HG02678 (cell line): Measurements from ENCODE around the gene HS6ST3.
"Not testable (repeated sequence)": the region's sequence is repeated elsewhere in the genome, so short reads cannot be mapped to it uniquely, and the experiment has no call there.

ENCODE experiments used
- ATAC-seq: cut with Tn5 transposase; IDR thresholded peaks from one replicate; pipeline ENCODE4 v1.9.1; 2021; ENCODE audit warnings: mild to moderate bottlenecking, moderate library complexity; ENCODE audit not compliant: unreplicated experiment

HS6ST3 gene

GRCh38 chr13:96422002-96422401 is 332.1 kb downstream of the HS6ST3 start:
- ATAC-seq, result no peak

- no peak for ATAC-seq
Observed at GRCh38 chr13:96426167-96426566, 336.3 kb downstream of the HS6ST3 start.

- ATAC-seq, result no peak
Observed at GRCh38 chr13:96428911-96429310, 339.0 kb downstream of the HS6ST3 start.

DNA sequence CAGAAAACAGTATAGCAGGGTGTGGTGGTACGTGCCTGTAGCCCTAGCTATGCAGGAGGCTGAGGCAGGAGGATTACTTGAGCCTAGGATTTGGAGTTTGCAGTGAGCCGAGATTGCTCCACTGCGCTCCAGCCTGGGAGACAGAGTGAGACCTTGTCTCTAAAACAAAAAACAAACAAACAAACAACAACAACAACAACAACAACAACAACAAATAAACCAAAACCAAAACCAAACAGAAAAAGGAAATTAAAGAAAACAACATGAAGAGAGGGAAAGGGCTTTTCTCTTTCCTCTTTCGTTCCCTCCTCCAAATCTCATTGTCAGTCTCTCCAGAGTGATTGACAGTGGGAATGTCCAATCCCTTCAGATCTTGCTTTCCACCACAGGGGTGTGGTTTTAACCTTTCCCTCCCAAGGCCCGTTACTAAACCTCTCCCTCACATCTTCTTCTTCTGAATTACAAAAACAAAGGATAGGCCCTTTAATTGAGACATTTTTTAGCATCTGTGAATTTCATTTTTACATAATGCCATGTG is 341.2 kb downstream of the HS6ST3 start:
- ATAC-seq, result no peak

DNA sequence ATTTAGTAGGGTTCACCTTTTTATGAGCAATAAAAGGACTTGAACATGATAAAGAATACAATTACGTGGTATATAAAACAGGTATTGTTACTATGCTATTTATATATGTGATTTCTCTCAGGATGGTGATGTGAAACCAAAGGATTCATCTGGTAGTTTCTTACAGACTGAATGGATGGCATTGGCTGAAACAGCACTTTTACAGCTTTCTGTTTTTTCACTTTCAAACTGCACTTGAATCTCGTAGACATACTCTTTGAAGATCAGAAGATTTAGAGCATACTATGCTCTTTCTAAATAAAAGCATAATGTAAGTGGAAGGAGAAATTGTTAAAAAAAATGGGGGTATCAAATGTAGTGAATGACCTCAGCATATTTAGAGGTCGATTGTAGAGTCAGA is 354.8 kb downstream of the HS6ST3 start:
- ATAC-seq, result no peak

- ATAC-seq, result no peak
Observed at GRCh38 chr13:96449920-96450319, 360.0 kb downstream of the HS6ST3 start.

- ATAC-seq, result no peak
Observed at GRCh38 chr13:96450326-96451020, 360.6 kb downstream of the HS6ST3 start.

- ATAC-seq, result no peak
Observed at GRCh38 chr13:96454466-96454865, 364.6 kb downstream of the HS6ST3 start.

DNA sequence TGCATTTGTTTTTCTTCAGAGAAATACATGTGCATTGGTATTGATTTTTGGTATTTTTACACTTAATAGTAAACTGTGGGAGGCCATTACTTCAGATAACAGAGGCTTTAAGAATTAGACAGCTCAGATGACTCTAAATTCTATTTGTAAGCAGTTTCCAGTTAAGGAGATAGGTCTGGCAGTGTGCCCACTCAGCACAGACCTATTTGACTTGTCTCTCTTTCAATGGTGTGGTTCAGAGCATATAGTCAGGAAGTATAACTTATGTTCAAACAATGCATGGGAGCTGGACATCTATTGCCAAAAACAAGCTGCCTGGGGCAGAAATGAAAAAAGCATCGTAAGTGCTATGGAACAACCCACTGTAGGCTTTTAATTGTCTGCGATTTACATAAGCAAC is 370.7 kb downstream of the HS6ST3 start:
- no peak for ATAC-seq

GRCh38 chr13:96473526-96474180 is 383.7 kb downstream of the HS6ST3 start:
- ATAC-seq, result no peak

- no peak for ATAC-seq
Observed at GRCh38 chr13:96474181-96474557, 384.3 kb downstream of the HS6ST3 start.

DNA sequence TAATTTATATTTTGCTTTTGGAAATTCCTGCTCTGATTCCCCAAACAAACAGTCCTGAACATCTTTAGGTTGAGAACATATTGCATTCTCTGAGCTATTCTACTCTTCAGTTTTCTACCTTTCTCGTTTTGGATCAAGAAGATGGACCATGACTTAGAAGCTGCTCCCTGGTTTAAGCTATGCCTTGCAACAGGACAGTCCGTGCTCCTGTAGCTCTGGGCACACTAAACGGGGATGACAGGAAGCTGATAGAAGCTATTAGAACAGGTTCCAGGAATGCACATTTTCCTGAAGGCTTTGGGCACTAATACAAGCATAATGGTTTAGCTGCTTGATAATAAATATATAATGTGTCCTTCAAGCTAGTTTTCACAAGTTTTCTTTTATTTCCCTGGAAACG is 385.2 kb downstream of the HS6ST3 start:
- no peak for ATAC-seq

- no peak for ATAC-seq
Observed at GRCh38 chr13:96481482-96481881, 391.6 kb downstream of the HS6ST3 start.

DNA sequence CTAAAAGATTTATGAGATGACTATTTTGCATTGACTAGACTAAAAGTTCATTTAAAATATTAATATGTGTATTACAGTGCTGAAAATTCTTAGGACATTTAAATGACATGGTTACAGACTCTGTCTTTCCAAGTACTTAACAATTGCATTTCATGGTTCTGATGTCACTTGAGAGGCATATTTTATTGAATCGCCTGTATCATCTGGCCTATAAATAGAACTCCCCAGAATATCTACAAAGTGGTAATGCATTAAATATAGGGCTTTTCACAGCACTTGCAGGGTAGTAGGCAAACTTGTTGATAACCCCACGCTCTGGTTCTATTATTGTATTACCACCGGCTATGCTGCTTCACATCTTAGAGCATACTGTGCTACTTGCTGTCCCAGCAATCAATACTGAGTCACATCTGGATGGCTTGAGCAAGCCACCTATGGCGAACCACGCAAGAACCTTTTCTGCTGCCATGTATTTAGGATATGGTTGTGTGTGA is 400.6 kb downstream of the HS6ST3 start:
- no peak for ATAC-seq

- no peak for ATAC-seq
Observed at GRCh38 chr13:96491103-96491502, 401.2 kb downstream of the HS6ST3 start.

GRCh38 chr13:96492766-96493165 is 402.9 kb downstream of the HS6ST3 start:
- no peak for ATAC-seq

GRCh38 chr13:96499656-96500055 is 409.7 kb downstream of the HS6ST3 start:
- ATAC-seq, result no peak

- no peak for ATAC-seq
Observed at GRCh38 chr13:96500953-96501352, 411.0 kb downstream of the HS6ST3 start.

DNA sequence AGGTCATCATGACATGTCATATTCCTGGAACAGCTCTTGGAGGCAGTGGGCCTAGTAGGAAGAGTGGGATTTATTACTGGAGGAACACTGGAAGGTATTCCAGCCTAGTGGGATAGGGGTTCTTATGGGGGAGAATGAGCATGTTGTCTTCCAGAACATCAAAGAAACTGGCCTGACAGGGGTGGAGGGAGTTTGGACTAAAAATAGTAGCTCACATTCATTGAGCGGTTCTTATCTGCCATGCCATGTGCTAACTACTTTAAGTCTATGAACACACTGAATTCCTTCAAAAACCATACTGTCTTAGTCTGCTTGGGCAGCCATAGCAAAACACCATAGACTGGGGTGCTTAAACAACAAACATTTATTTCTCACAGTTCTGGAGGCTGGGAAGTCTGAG is 413.6 kb downstream of the HS6ST3 start:
- ATAC-seq, result no peak

DNA sequence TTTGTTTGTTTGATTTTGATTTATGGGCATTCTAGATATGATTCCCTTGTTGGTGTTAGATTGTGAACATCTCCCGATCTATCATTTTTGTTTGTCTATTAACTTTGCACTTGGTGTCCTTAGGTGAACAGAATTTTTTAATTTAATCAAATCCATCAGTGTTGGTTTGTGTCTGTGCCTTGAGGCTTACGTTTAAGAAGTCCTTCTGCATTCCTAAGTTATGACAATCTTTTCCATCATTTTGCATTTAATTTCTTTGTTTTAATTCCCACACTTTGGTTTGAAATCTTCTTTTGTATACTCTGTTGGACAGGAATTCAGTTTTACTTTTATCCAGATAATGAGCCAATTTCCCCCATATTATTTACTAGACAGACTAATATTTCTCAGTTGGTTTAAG is 421.7 kb downstream of the HS6ST3 start:
- ATAC-seq, result no peak

DNA sequence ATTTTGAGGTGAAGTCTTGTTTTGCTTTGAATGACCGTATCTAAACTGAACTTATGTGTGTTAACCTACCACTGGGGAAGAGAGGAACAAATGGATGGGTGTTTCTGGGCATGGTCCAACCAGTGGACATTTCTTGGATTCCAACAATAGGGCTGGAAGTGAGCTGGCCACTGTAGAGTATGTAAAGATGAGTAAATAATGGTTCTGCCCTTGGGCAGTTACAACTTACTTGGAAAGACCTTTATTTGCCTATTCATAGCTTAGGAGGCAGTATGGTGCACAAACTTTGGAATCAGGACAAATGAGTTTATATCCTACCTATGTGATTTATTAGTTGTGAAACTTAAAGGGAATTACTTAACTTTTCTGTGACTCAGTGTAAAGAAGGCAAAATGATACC is 429.5 kb downstream of the HS6ST3 start:
- no peak for ATAC-seq

DNA sequence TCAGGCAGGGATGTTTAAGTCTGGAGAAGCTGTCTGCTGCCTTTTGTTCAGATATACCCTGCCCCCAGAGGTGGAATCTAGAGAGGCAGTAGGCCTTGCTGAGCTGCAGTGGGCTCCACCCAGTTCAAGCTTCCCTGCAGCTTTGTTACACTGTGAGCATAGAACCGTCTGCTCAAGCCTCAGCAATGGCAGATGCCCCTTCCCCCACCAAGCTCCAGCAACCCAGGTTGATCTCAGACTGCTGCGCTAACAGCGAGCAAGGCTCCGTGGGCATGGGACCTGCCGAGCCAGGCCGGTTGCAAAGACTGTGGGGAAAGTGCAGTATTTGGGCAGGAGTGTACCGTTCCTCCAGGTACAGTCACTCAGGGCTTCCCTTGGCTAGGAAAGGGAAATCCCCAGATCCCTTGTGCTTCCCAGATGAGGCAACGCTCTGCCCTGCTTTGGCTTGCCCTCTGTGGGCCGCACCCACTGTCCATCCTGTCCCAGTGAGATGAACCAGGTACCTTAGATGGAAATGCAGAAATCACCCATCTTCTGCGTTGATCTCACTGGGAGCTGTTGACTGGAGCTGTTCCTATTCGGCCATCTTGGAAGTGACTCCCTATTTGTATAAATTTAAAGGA is 434.6 kb downstream of the HS6ST3 start:
- not testable (repeated sequence) for ATAC-seq
